GM23248 (cell line): ENCODE measurements around the gene GALNT17.

Source experiments
- EZH2 ChIP-seq: fragments of 200-600 bp; sonication (generic); IDR thresholded peaks from 2 replicates; pipeline ENCODE4 v1.6.1; 2018; ENCODE audit warnings: antibody characterized with exemption, mild to moderate bottlenecking; ENCODE audit not compliant: insufficient read depth, poor library complexity, severe bottlenecking
- EZH2phosphoT487 ChIP-seq: fragments of 200-600 bp; sonication (generic); IDR thresholded peaks from 2 replicates; pipeline ENCODE4 v1.6.1; 2018; ENCODE audit warnings: antibody characterized with exemption, moderate library complexity, mild to moderate bottlenecking, low read depth; ENCODE audit not compliant: insufficient read depth

DNA sequence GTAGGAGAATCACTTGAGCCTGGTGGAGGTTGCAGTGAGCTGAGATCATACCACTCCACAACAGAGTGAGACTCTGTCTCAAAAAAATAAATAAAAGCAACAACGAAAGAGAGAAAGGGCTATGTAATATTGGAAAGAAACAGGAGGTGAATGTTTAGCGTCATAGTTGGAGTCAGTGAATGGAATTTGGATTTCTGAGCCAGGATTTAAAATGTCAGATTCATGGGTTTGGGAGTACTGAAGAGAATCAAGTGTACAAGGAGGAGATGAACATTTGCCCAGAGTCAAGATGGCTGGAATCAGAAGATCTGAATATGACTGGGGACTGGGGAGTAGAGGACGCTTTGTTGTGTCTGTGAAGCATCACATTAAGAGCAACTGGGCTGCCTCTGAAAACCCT is 366.4 kb downstream of the GALNT17 start:
- TF ChIP-seq EZH2 (no peak), EZH2phosphoT487 (no peak)
